Renal cortical epithelial cell (primary cell): Measurements from ENCODE around the gene DEPDC4. TPM values are rescaled to one million over a fixed set of nuclear protein-coding genes. Genes with fewer than 3 reads are reported as not detected.

Source experiments
- DNase-seq: peaks from one replicate; pipeline ENCODE4 v3.0.0-alpha.2; 2011; ENCODE audit warnings: low read depth
- total RNA-seq: library from RNA; depleted of rRNA; stranded (reverse); fragments of >200 nt; gene quantifications from 2 replicates; pipeline ENCODE4 v1.2.3, GENCODE V29; 2014

Gene DEPDC4
- total RNA-seq, 1 donor from 2014 or later: 2.4 TPM

- no peak for DNase-seq
Observed at GRCh38 chr12:100213016-100213891, 53.6 kb downstream of the DEPDC4 start.

GRCh38 chr12:100211698-100212097, 55.2 kb downstream of the DEPDC4 start:
- DNase-seq: no peak

- DNase-seq: no peak
Observed at GRCh38 chr12:100208834-100209233, 58.0 kb downstream of the DEPDC4 start.

- DNase-seq: no peak
Observed at GRCh38 chr12:100207311-100207710, 59.6 kb downstream of the DEPDC4 start.

GRCh38 chr12:100201604-100202423, 65.1 kb downstream of the DEPDC4 start:
- DNase-seq: no peak

GRCh38 chr12:100200463-100201181, 66.3 kb downstream of the DEPDC4 start, which contains the start of gene ACTR6:
Gene ACTR6, plus strand, starts transcription at chr12:100200815. Its CDS starts 37 bp downstream, at chr12:100200852.
- DNase-seq: peak; percentile 93

- peak; percentile 44 for DNase-seq
Observed at GRCh38 chr12:100199347-100200149, 67.3 kb downstream of the DEPDC4 start.

GRCh38 chr12:100199023-100199346, 67.9 kb downstream of the DEPDC4 start:
- DNase-seq: no peak

GRCh38 chr12:100197486-100197885, 69.4 kb downstream of the DEPDC4 start:
- no peak for DNase-seq

- no peak for DNase-seq
Observed at GRCh38 chr12:100193085-100193484, 73.8 kb downstream of the DEPDC4 start.

Other genes starting within 250 kb of the DEPDC4 start
- gene BLTP3B, start 124.2 kb downstream of the DEPDC4 start, total RNA-seq: 23.3 and 30.0 TPM in 2 replicates
- gene ACTR6, start 66.3 kb downstream of the DEPDC4 start, total RNA-seq: 22.9 and 27.6 TPM in 2 replicates
- 42.5 and 66.1 TPM in 2 replicates for gene SCYL2, start 98 bp upstream of the DEPDC4 start, total RNA-seq
- gene SLC17A8, start 90.0 kb upstream of the DEPDC4 start, total RNA-seq: under 0.01 and 0.30 TPM in 2 replicates
- gene NR1H4, start 206.8 kb upstream of the DEPDC4 start, total RNA-seq: 15.5 and 60.5 TPM in 2 replicates